Heart left ventricle (tissue), 13 donors: ENCODE results near the gene IRX5.

Source experiments
- POLR2A ChIP-seq, 2 donors: fragments of 450-650 bp; IDR thresholded peaks; one replicate each; pipeline ENCODE4 v1.6.1; 2017; ENCODE audit warnings: antibody characterized with exemption in 2 of 2, mild to moderate bottlenecking in 2 of 2, moderate library complexity in 2 of 2
- TF ChIP-seq, protein P1 (sequence below), 12 donors: fragments of 200-600 bp; sonication (generic) in 4 of 12; IDR thresholded peaks; one replicate each; pipeline versions ENCODE4 v1.5.0 to v1.8.0; 2018 to 2022; ENCODE audit warnings: antibody characterized with exemption in 12 of 12, mild to moderate bottlenecking in 5 of 12
- donor health status: ischemic (EF 13 %, LVEDD 7.1; RV severe dilation, severe dysfunction).
- donor health status: DM: no; HTN: yes; CAD: no.
- donor health status: DM: no; HTN: no; CAD: no.
- donor health status: ischemic (EF 25% LVEDD 6.9; RV normal size, moderate dysfunction).
- donor health status: ischemic (EF 25% LVEDD 5.7; RV mildly dilated, moderate dysfunction).
- donor health status: ischemic (EF 35%, LVEDD 5.7; RV mildly dilated, moderate dysfunction).
- donor health status: nonischemic (EF 11% LVEDD 7.7; RV severe dilation, severe dysfunction).
- donor health status: DM: yes; HTN: yes; CAD: no.
- donor health status: PGD.
- donor health status: ischemic (EF 29% LVEDD 5.4; RV normal size, mild dysfunction).
- donor health status: nonischemic (EF 23%, LVEDD 6.1; RV moderate dilation, normal function).

DNA sequence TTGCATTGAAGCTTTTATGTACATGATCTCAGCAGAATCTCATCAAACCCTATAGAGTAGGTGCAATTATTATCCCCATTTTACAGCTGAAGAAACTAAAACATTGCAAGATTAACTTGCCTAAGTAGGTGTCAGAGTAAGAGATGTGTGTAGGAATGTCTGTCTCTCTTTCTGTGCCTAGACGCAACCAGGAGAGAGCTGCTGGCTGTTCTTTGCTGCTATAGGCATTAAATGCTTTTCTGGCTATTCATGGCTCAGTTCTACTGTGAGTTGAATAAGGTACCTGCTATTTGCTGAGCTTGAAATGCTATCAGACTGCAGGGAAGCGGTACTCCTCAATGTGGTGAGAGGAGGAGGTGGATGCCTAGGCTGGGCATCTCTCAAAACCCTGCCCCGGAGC lies 17.0 kb downstream of the IRX5 start:
- TF ChIP-seq, protein P1, sequence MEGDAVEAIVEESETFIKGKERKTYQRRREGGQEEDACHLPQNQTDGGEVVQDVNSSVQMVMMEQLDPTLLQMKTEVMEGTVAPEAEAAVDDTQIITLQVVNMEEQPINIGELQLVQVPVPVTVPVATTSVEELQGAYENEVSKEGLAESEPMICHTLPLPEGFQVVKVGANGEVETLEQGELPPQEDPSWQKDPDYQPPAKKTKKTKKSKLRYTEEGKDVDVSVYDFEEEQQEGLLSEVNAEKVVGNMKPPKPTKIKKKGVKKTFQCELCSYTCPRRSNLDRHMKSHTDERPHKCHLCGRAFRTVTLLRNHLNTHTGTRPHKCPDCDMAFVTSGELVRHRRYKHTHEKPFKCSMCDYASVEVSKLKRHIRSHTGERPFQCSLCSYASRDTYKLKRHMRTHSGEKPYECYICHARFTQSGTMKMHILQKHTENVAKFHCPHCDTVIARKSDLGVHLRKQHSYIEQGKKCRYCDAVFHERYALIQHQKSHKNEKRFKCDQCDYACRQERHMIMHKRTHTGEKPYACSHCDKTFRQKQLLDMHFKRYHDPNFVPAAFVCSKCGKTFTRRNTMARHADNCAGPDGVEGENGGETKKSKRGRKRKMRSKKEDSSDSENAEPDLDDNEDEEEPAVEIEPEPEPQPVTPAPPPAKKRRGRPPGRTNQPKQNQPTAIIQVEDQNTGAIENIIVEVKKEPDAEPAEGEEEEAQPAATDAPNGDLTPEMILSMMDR (IDR thresholded peaks at IDR 0.05) = no peak
- TF ChIP-seq POLR2A (IDR thresholded peaks at IDR 0.05) = no peak
